ELF-1 (cell line): ENCODE results near the gene CHAT.

Source experiments
- DNase-seq: peaks from one replicate; pipeline ENCODE4 v3.0.0-alpha.2; 2016; ENCODE audit warnings: low read depth, low spot score

The CHAT gene

GRCh38 chr10:49612513-49613164, 1.2 kb upstream of the CHAT start:
- peak; percentile 79 for DNase-seq

GRCh38 chr10:49613165-49613881, 514 bp upstream of the CHAT start:
- no peak for DNase-seq

- no peak for DNase-seq
Measured at GRCh38 chr10:49614242-49615198, 683 bp downstream of the CHAT start.

GRCh38 chr10:49615213-49615612, 1.4 kb downstream of the CHAT start:
- no peak for DNase-seq

- DNase-seq = no peak
Measured at GRCh38 chr10:49615721-49616120, 1.9 kb downstream of the CHAT start.

GRCh38 chr10:49616421-49617101, 2.7 kb downstream of the CHAT start:
- no peak for DNase-seq

- no peak for DNase-seq
Measured at GRCh38 chr10:49617121-49618020, 3.5 kb downstream of the CHAT start.

- no peak for DNase-seq
Measured at GRCh38 chr10:49618821-49619220, 5.0 kb downstream of the CHAT start.

GRCh38 chr10:49619613-49620012, 5.8 kb downstream of the CHAT start:
- peak; percentile 61 for DNase-seq

- no peak for DNase-seq
Measured at GRCh38 chr10:49620286-49620810, 6.5 kb downstream of the CHAT start.

- no peak for DNase-seq
Measured at GRCh38 chr10:49620841-49621378, 7.1 kb downstream of the CHAT start.

GRCh38 chr10:49621561-49621960, 7.7 kb downstream of the CHAT start:
- DNase-seq = no peak

- no peak for DNase-seq
Measured at GRCh38 chr10:49622426-49623425, 8.9 kb downstream of the CHAT start.

GRCh38 chr10:49624629-49625028, 10.8 kb downstream of the CHAT start:
- no peak for DNase-seq

GRCh38 chr10:49625411-49625810, 11.6 kb downstream of the CHAT start:
- DNase-seq = no peak

GRCh38 chr10:49627038-49627437, 13.2 kb downstream of the CHAT start:
- no peak for DNase-seq

GRCh38 chr10:49627644-49628247, 13.9 kb downstream of the CHAT start:
- DNase-seq = no peak

- DNase-seq = no peak
Measured at GRCh38 chr10:49628599-49628998, 14.8 kb downstream of the CHAT start.
